Smooth muscle cell (in vitro differentiated cells): Measurements from ENCODE around the gene USP22. TPM values are rescaled to one million over a fixed set of nuclear protein-coding genes. Genes with fewer than 3 reads are reported as not detected.
A peak's percentile ranks its signal among the peaks of the same experiment; 100 is the strongest.

Experiments used
- DNase-seq: peaks from one replicate; lab custom pipeline; 2025; ENCODE audit not compliant: unreplicated experiment; lab: John Stamatoyannopoulos, UW
- H2AFZ ChIP-seq: fragments of 200-600 bp; sonication (generic); 2 replicates; pipeline ENCODE4 v1.6.0; 2016; ENCODE audit warnings: antibody characterized with exemption, low read depth, mild to moderate bottlenecking
- H3F3A ChIP-seq: fragments of 200-600 bp; sonication (generic); 2 replicates; pipeline ENCODE4 v1.6.0; 2017; ENCODE audit warnings: antibody characterized with exemption, low read depth
- H3K27ac ChIP-seq: fragments of 200-600 bp; sonication (generic); 2 replicates; pipeline ENCODE4 v1.5.1; 2016; ENCODE audit warnings: low read depth, mild to moderate bottlenecking
- H3K27me3 ChIP-seq: fragments of 200-600 bp; sonication (generic); 2 replicates; pipeline ENCODE4 v1.6.1; 2016; ENCODE audit warnings: low read depth, mild to moderate bottlenecking
- H3K36me3 ChIP-seq: fragments of 200-600 bp; sonication (generic); 2 replicates; pipeline ENCODE4 v1.5.1; 2016; ENCODE audit warnings: low read depth
- H3K4me1 ChIP-seq: fragments of 200-600 bp; sonication (generic); 2 replicates; pipeline ENCODE4 v1.5.1; 2016; ENCODE audit warnings: low read depth
- H3K4me2 ChIP-seq: fragments of 200-600 bp; sonication (generic); 2 replicates; pipeline ENCODE4 v1.6.0; 2016; ENCODE audit warnings: mild to moderate bottlenecking
- H3K4me3 ChIP-seq: fragments of 200-600 bp; sonication (generic); 2 replicates; pipeline ENCODE4 v1.5.1; 2016; ENCODE audit warnings: mild to moderate bottlenecking
- H3K79me2 ChIP-seq: fragments of 200-600 bp; sonication (generic); 2 replicates; pipeline ENCODE4 v1.6.0; 2016; ENCODE audit warnings: low read depth, mild to moderate bottlenecking
- H3K9ac ChIP-seq: fragments of 200-600 bp; sonication (generic); 2 replicates; pipeline ENCODE4 v1.6.0; 2016; ENCODE audit warnings: low read depth
- H3K9me3 ChIP-seq: fragments of 200-600 bp; sonication (generic); replicated peaks from 2 replicates; pipeline ENCODE4 v1.5.1; 2016; ENCODE audit warnings: low read depth
- H4K20me1 ChIP-seq: fragments of 200-600 bp; sonication (generic); 2 replicates; pipeline ENCODE4 v1.6.0; 2016; ENCODE audit warnings: low read depth
- CTCF ChIP-seq: fragments of 200-600 bp; sonication (generic); IDR thresholded peaks from 2 replicates; pipeline ENCODE4 v1.5.1; 2017; ENCODE audit warnings: borderline replicate concordance, mild to moderate bottlenecking, antibody characterized with exemption; ENCODE audit not compliant: insufficient read depth, poor library complexity, severe bottlenecking
- WGBS: methylation state at CpG from one replicate; pipeline ENCODE4 v1.1.7; 2016; ENCODE audit warnings: low lambda C conversion rate; 5-methylcytosine and 5-hydroxymethylcytosine counted together
- polyA plus RNA-seq: library from polyadenylated mRNA; unstranded; fragments of >200 nt; fragmentation: Nextera tagmentation; extraction: Ambion mirVana; gene quantifications from 2 replicates; pipeline ENCODE4 v1.2.1, GENCODE V29; 2016
- total RNA-seq: library from RNA; depleted of rRNA; stranded (reverse); fragments of >200 nt; gene quantifications from 2 replicates; pipeline ENCODE4 v1.2.3, GENCODE V29; 2014

Gene USP22
- total and polyA plus RNA-seq, 2 experiments from 2014 or later, result 79.3 to 151 TPM

GRCh38 chr17:20966870-20967269 lies 75.9 kb downstream of the USP22 start:
- Histone ChIP-seq H3K27ac (no peak overlapping the region), H3K9ac (no peak overlapping the region), H3K4me3 (no peak overlapping the region), H2AFZ (no peak overlapping the region), H3K27me3 (no peaks in the 10 kb centered on the region), H3K79me2 (no peaks in the 10 kb centered on the region), H3K4me2 (no peak overlapping the region), H3K36me3 (no peaks in the 10 kb centered on the region), H3K4me1 (peaks cover 2% of the 10 kb centered on the region), H3F3A (no peaks in the 10 kb centered on the region), H4K20me1 (no peaks in the 10 kb centered on the region), H3K9me3 (no peaks in the 10 kb centered on the region)
- no peak for TF ChIP-seq CTCF
- no peak for DNase-seq
- 45% methylated on average over 2 of the region's 2 CpGs for WGBS

GRCh38 chr17:20965492-20965891 lies 77.3 kb downstream of the USP22 start:
- no peak overlapping the region for H3K27ac ChIP-seq
- H3K9me3 ChIP-seq, result no peaks in the 10 kb centered on the region
- no peaks in the 10 kb centered on the region for H4K20me1 ChIP-seq
- no peak for DNase-seq
- H3K36me3 ChIP-seq, result peaks cover 4% of the 10 kb centered on the region
- no peak overlapping the region for H2AFZ ChIP-seq
- H3K9ac ChIP-seq, result no peak overlapping the region
- H3K27me3 ChIP-seq, result no peaks in the 10 kb centered on the region
- 87% methylated on average over 1 of the region's 1 CpG for WGBS
- TF ChIP-seq CTCF, result no peak
- H3K4me1 ChIP-seq, result peaks cover 2% of the 10 kb centered on the region
- no peak overlapping the region for H3K4me3 ChIP-seq
- no peaks in the 10 kb centered on the region for H3K79me2 ChIP-seq
- no peaks in the 10 kb centered on the region for H3F3A ChIP-seq
- H3K4me2 ChIP-seq, result no peak overlapping the region

GRCh38 chr17:20961586-20961985 lies 81.2 kb downstream of the USP22 start:
- Histone ChIP-seq H3K4me1 (no peaks in the 10 kb centered on the region), H3K27me3 (no peaks in the 10 kb centered on the region), H3K4me2 (peak overlapping the region; percentile 0), H4K20me1 (no peaks in the 10 kb centered on the region), H2AFZ (no peak overlapping the region), H3K4me3 (no peak overlapping the region), H3K9me3 (no peaks in the 10 kb centered on the region), H3K9ac (no peak overlapping the region), H3K79me2 (no peaks in the 10 kb centered on the region), H3F3A (no peaks in the 10 kb centered on the region), H3K36me3 (peaks cover 11% of the 10 kb centered on the region), H3K27ac (peak overlapping the region; percentile 71)
- no peak for DNase-seq
- 24% methylated on average over 5 of the region's 5 CpGs for WGBS
- no peak for TF ChIP-seq CTCF

GRCh38 chr17:20960871-20961270 lies 81.9 kb downstream of the USP22 start:
- Histone ChIP-seq H3K9ac (peak overlapping the region; percentile 12), H3K79me2 (no peaks in the 10 kb centered on the region), H3K4me1 (no peaks in the 10 kb centered on the region), H4K20me1 (peaks cover 4% of the 10 kb centered on the region), H2AFZ (no peak overlapping the region), H3K4me2 (no peak overlapping the region), H3K4me3 (no peak overlapping the region), H3F3A (no peaks in the 10 kb centered on the region), H3K27me3 (no peaks in the 10 kb centered on the region), H3K36me3 (peaks cover 11% of the 10 kb centered on the region), H3K27ac (peak overlapping the region; percentile 71), H3K9me3 (no peaks in the 10 kb centered on the region)
- DNase-seq, result no peak
- no peak for TF ChIP-seq CTCF
- 85% methylated on average over 7 of the region's 7 CpGs for WGBS
